GM12878 (cell line): ENCODE measurements around the gene RASAL3. TPM values are rescaled to one million over a fixed set of nuclear protein-coding genes. Genes with fewer than 3 reads are reported as not detected.

ENCODE experiments used
- ATAC-seq: fragments of 200-7000 bp; cut with Tn5 transposase; 3 replicates; pipeline ENCODE4 v1.9.1; 2020; ENCODE audit warnings: mild to moderate bottlenecking, moderate library complexity
- BruUV-seq: library from RNA; stranded (reverse); fragments of 400-500 nt; replicated peaks from 2 replicates; lab custom pipeline; 2021; lab: Mats Ljungman, UMichigan
- CTCF ChIA-PET: fragments of 300-600 bp; sonication (Branson Sonifier 250); formaldehyde crosslinking; extraction: SDS; loops from one replicate; lab custom pipeline; 2021; ENCODE audit warnings: inconsistent platforms; lab: Yijun Ruan, JAX
- POLR2A ChIA-PET: fragments of 350-600 bp; formaldehyde crosslinking; extraction: SDS; loops from one replicate; lab custom pipeline; 2021; ENCODE audit warnings: inconsistent platforms; lab: Charles Lee
- RAD21 ChIA-PET: fragments of 300-600 bp; sonication (Branson Sonifier 250); formaldehyde crosslinking; loops from one replicate; lab custom pipeline; 2023; ENCODE audit warnings: antibody characterized with exemption; ENCODE audit not compliant: unreplicated experiment; lab: Charles Lee
- SMC1A ChIA-PET: fragments of 300-600 bp; sonication (Branson Sonifier 250); formaldehyde crosslinking; loops from one replicate; lab custom pipeline; 2023; ENCODE audit not compliant: unreplicated experiment, uncharacterized antibody; lab: Charles Lee
- DNase-seq: peaks from one replicate; pipeline ENCODE4 v3.0.0-alpha.2; 2011; ENCODE audit warnings: low read depth, low spot score
- FAIRE-seq: peaks from 3 replicates; lab custom pipeline; 2011; peaks lifted over from hg19 to GRCh38; lab: Jason Lieb, UNC
- H2AFZ ChIP-seq: 2 replicates; pipeline ENCODE4 v1.6.0; 2011; ENCODE audit warnings: low read depth, low read length, control low read depth; ENCODE audit not compliant: control insufficient read depth
- H3K27ac ChIP-seq: 2 replicates; pipeline ENCODE4 v1.5.1; 2011; ENCODE audit warnings: control low read depth; ENCODE audit not compliant: control insufficient read depth, insufficient read depth
- H3K27me3 ChIP-seq, 2 experiments: replicated peaks in 1 of 2; 2 replicates each; pipeline versions ENCODE4 v1.6.0 to v1.6.1; 2011; ENCODE audit warnings: low read length in 1 of 2; ENCODE audit not compliant: control insufficient read depth in 2 of 2, insufficient read depth in 2 of 2
- H3K36me3 ChIP-seq, 2 experiments: 2 replicates each; pipeline ENCODE4 v1.5.1; 2011; ENCODE audit warnings: low read length in 1 of 2; ENCODE audit not compliant: control insufficient read depth in 2 of 2, insufficient read depth in 2 of 2
- H3K4me1 ChIP-seq: 2 replicates; pipeline ENCODE4 v1.6.1; 2011; ENCODE audit warnings: mild to moderate bottlenecking, low read length, moderate library complexity, mixed read lengths; ENCODE audit not compliant: control insufficient read depth, insufficient read depth
- H3K4me2 ChIP-seq: 2 replicates; pipeline ENCODE4 v1.6.0; 2011; ENCODE audit warnings: control low read depth; ENCODE audit not compliant: control insufficient read depth, insufficient read depth
- H3K4me3 ChIP-seq: fragments of 200-600 bp; sonication (generic); 2 replicates; pipeline ENCODE4 v1.5.1; 2016
- H3K79me2 ChIP-seq: 2 replicates; pipeline ENCODE4 v1.6.0; 2011; ENCODE audit warnings: low read length; ENCODE audit not compliant: control insufficient read depth, insufficient read depth
- H3K9ac ChIP-seq: 2 replicates; pipeline ENCODE4 v1.8.0; 2011; ENCODE audit warnings: low read length, control low read depth, mixed read lengths; ENCODE audit not compliant: control insufficient read depth, insufficient read depth
- H3K9me3 ChIP-seq: replicated peaks from 3 replicates; pipeline ENCODE4 v1.5.1; 2011; ENCODE audit warnings: mild to moderate bottlenecking, low read length; ENCODE audit not compliant: control insufficient read depth, insufficient read depth
- H4K20me1 ChIP-seq: 2 replicates; pipeline ENCODE4 v1.6.0; 2011; ENCODE audit not compliant: control insufficient read depth, insufficient read depth
- CBX3 ChIP-seq: fragments of 200-600 bp; sonication (generic); IDR thresholded peaks from 2 replicates; pipeline ENCODE4 v1.6.1; 2016; ENCODE audit warnings: low read depth, borderline replicate concordance
- ESRRA ChIP-seq: IDR thresholded peaks from 2 replicates; pipeline ENCODE4 v1.6.1; 2012; ENCODE audit warnings: mild to moderate bottlenecking, low read length, improper control_type of control experiment
- RUNX3 ChIP-seq: IDR thresholded peaks from 2 replicates; pipeline ENCODE4 v1.6.1; 2012; ENCODE audit warnings: low read length, inconsistent platforms
- WGBS: methylation state at CpG from one replicate; pipeline ENCODE4 v1.1.6; 2016; ENCODE audit warnings: low lambda C conversion rate; ENCODE audit not compliant: insufficient replicate concordance, insufficient coverage; ENCODE audit errors: missing lambda C conversion rate; 5-methylcytosine and 5-hydroxymethylcytosine counted together
- in situ Hi-C: fragments of 300-500 bp; cut with MboI; formaldehyde crosslinking; loops from 9 replicates; pipeline ENCODE4 v1.14.3; 2018; ENCODE audit warnings: mixed read lengths
- intact Hi-C: fragments of 100-400 bp; cut with micrococcal nuclease; formaldehyde crosslinking; loops from one replicate; pipeline ENCODE4 v1.14.2; 2022; ENCODE audit not compliant: unreplicated experiment
- polyA plus RNA-seq, 11 experiments: library from polyadenylated mRNA; depleted of rRNA in 4 of 11; unstranded in 6 of 11; stranded (reverse) in 5 of 11; fragments of >200 nt; fragmentation: Nextera tagmentation in 4 of 11; fragmentation: Illumina TruSeq in 1 of 11; extraction: Ambion mirVana in 4 of 11; extraction: Trizol in 1 of 11; gene quantifications; 1 replicate in 1 of 11; 2 replicates in 10 of 11; pipeline versions ENCODE4 v1.2.1 to v1.2.3, GENCODE V29; 2011 to 2016; ENCODE audit warnings: inconsistent platforms in 2 of 11, missing spikeins in 2 of 11, low read depth in 1 of 11
- total RNA-seq, 4 experiments: library from RNA; depleted of rRNA in 3 of 4; stranded (reverse); fragments of >200 nt in 3 of 4; fragmentation: Illumina TruSeq in 1 of 4; extraction: Trizol in 1 of 4; gene quantifications; 2 replicates each; pipeline versions ENCODE4 v1.2.1 to v1.2.3, GENCODE V29; 2013 to 2021
- TF ChIP-seq, protein P1 (sequence below): fragments of 450-650 bp; IDR thresholded peaks from 2 replicates; pipeline ENCODE4 v1.6.1; 2016; ENCODE audit warnings: mild to moderate bottlenecking

RASAL3 gene
- total and polyA plus RNA-seq, 10 of the 15 experiments (the other 5 are each of a cell fraction or from before 2014, with no cell fraction given), result 1.7 to 81.3 (median 23.2) TPM

DNA sequence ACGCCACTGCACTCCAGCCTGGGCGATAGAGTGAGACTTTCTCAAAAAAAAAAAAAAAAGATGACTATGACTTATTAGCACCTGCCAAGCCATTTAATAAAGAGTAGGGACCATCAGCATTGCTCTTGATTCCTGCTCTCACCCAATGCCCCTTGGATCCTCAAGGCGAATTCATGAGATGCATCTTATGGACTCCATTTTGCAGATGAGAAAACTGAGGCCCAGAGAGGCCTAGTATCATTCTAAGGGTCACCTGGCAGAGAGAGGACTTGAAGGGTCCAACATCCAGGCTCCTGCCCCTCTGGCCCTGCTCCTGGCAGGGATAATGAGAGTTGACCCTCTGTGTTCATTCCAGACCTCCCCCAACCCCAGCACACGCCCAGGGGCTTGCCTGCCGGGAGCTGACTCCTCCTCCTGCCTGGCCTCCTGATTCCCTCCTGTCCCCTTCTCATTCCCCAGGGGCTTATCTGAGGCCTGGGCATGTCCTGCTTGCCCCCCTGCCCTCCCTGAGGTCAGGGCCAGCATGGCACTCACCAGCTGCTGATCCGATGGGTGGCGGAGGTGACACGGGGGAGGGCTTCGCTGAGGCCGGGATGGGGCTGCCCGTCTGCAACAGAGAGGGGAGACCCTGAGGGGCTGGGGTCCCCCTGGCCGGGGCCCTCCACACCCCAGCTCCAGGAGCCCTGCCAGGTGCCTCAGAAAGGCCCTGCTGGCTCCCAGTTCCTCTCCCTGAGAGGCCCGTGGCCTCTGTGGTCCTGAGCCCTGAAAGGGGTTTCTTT is 22.0 kb downstream of the RASAL3 start:
- no peaks in the 10 kb centered on the region for H3K27me3 ChIP-seq
- DNase-seq (no peak), ATAC-seq (no peak), FAIRE-seq (no peak)
- ChIA-PET RAD21 (interaction anchor here (1.6 kb wide), 1 partner anchor 25 kb away, joined by 3 read pairs; no protein-coding TSS in a partner anchor), POLR2A (no interaction called here), SMC1A (no interaction called here), CTCF (no interaction called here)
- H3K36me3 ChIP-seq, result no peaks in the 10 kb centered on the region
- no peak overlapping the region for H3K4me3 ChIP-seq
- no peaks in the 10 kb centered on the region; the same call in 1 of the 2 replicates for H4K20me1 ChIP-seq
- no peaks in the 10 kb centered on the region for H3K79me2 ChIP-seq
- no peak overlapping the region for H3K27ac ChIP-seq
- 75% methylated on average over 12 of the region's 13 CpGs for WGBS
- H3K4me2 ChIP-seq, result no peak overlapping the region
- no peak overlapping the region for H3K9ac ChIP-seq
- H3K9me3 ChIP-seq, result no peaks in the 10 kb centered on the region
- BruUV-seq, result no TSS peak
- in situ Hi-C loops (no loop called here), intact Hi-C loops (no loop called here)
- H3K4me1 ChIP-seq, result no peaks in the 10 kb centered on the region; the same call in 1 of the 2 replicates
- no peak overlapping the region for H2AFZ ChIP-seq
- no peak for TF ChIP-seq ESRRA

DNA sequence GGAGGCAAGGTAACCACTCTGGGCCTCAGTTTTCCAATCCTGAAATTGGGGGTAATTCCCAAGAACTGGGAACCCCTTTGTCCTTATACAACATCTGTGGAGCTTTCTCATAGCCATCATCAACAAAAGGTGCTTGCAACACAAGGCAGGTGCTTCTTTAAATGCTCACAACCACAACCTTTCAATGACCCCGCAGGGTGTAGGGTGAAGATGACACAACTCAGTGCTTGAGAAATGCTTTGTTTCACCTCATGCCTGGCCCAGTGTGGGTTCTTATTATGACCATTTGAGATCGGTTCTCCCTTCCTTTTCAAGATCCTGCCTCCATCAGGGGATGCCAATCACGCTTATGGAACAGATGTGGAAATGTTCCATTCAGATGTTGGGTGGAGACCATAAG is 23.0 kb downstream of the RASAL3 start:
- in situ Hi-C loops, result no loop called here

More for the DNA sequence above, 23.0 kb downstream of the RASAL3 start:
- Histone ChIP-seq H3K27me3 (no peaks in the 10 kb centered on the region), H2AFZ (no peak overlapping the region), H3K79me2 (no peaks in the 10 kb centered on the region), H3K4me2 (no peak overlapping the region), H3K4me1 (no peaks in the 10 kb centered on the region; the same call in 1 of the 2 replicates), H3K36me3 (no peaks in the 10 kb centered on the region), H3K4me3 (no peak overlapping the region), H3K9ac (no peak overlapping the region), H3K27ac (no peak overlapping the region), H3K9me3 (no peaks in the 10 kb centered on the region), H4K20me1 (no peaks in the 10 kb centered on the region; the same call in 1 of the 2 replicates)
- FAIRE-seq, result no peak
- ATAC-seq, result peak; percentile 79
- WGBS, result 2% methylated on average over 3 of the region's 3 CpGs
- CTCF ChIA-PET, result interaction anchor here (0.6 kb wide), 1 partner anchor 887 kb away, joined by 6 read pairs; no protein-coding TSS in a partner anchor
- no TSS peak for BruUV-seq
- RAD21 ChIA-PET, result interaction anchor here (1.6 kb wide), 1 partner anchor 26 kb away, joined by 3 read pairs; no protein-coding TSS in a partner anchor
- POLR2A ChIA-PET, result no interaction called here
- no peak for DNase-seq
- TF ChIP-seq RUNX3, result peak; percentile 12; the same call in 1 of the 2 replicates
- TF ChIP-seq CBX3, result no peak
- TF ChIP-seq, protein P1, sequence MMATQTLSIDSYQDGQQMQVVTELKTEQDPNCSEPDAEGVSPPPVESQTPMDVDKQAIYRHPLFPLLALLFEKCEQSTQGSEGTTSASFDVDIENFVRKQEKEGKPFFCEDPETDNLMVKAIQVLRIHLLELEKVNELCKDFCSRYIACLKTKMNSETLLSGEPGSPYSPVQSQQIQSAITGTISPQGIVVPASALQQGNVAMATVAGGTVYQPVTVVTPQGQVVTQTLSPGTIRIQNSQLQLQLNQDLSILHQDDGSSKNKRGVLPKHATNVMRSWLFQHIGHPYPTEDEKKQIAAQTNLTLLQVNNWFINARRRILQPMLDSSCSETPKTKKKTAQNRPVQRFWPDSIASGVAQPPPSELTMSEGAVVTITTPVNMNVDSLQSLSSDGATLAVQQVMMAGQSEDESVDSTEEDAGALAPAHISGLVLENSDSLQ, result 0 out of 2 replicates have a peak, but pooled peaks have one; percentile 37
- SMC1A ChIA-PET, result no interaction called here
- intact Hi-C loops, result no loop called here
